Measurements from ENCODE around the gene USP34. TPM values are rescaled to one million over a fixed set of nuclear protein-coding genes. Genes with fewer than 3 reads are reported as not detected.

The USP34 gene
- total and polyA plus RNA-seq, 9 of the 15 experiments (the other 6 are each of a cell fraction or from before 2014, with no cell fraction given): 19.8 to 108 (median 67.8) TPM

GRCh38 chr2:61233581-61233980, 237.3 kb downstream of the USP34 start:
- no peak overlapping the region for H2AFZ ChIP-seq (ENCODE audit: low read depth, low read length)
- peaks cover 70% of the 10 kb centered on the region for H3K36me3 ChIP-seq (ENCODE audit: control insufficient read depth, insufficient read depth, low read length)
- BruUV-seq (replicated peaks): no TSS peak
- POLR2A ChIA-PET: interaction anchor here (0.7 kb wide), 1 partner anchor 31 kb away, joined by 3 read pairs; no protein-coding TSS in a partner anchor
- H3K9me1 ChIP-seq (ENCODE audit: control insufficient read depth, insufficient read depth, low read length): no peaks in the 10 kb centered on the region
- FAIRE-seq (no peak), ATAC-seq (0 out of 3 replicates have a peak, but pooled peaks have one; percentile 32), DNase-seq (ENCODE audit: extremely low read depth in 1 of 4, low spot score in 3 of 4) (no peak)
- in situ Hi-C loops (cut with MboI) (no loop called here), intact Hi-C loops (cut with micrococcal nuclease) (no loop called here)
- H3K4me3 ChIP-seq: no peak overlapping the region
- TF ChIP-seq KAT7 (CRISPR knock-in tag; IDR thresholded peaks at IDR 0.05; ENCODE audit: borderline replicate concordance): no peak
- TF ChIP-seq, protein P1, sequence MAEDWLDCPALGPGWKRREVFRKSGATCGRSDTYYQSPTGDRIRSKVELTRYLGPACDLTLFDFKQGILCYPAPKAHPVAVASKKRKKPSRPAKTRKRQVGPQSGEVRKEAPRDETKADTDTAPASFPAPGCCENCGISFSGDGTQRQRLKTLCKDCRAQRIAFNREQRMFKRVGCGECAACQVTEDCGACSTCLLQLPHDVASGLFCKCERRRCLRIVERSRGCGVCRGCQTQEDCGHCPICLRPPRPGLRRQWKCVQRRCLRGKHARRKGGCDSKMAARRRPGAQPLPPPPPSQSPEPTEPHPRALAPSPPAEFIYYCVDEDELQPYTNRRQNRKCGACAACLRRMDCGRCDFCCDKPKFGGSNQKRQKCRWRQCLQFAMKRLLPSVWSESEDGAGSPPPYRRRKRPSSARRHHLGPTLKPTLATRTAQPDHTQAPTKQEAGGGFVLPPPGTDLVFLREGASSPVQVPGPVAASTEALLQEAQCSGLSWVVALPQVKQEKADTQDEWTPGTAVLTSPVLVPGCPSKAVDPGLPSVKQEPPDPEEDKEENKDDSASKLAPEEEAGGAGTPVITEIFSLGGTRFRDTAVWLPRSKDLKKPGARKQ (CRISPR knock-in tag; IDR thresholded peaks at IDR 0.05): no peak
- TF ChIP-seq HDAC6 (IDR thresholded peaks at IDR 0.05; ENCODE audit: low read depth, low read length): no peak
- no peak for TF ChIP-seq PRMT5 (CRISPR knock-in tag; IDR thresholded peaks at IDR 0.05)
- TF ChIP-seq THRAP3 (IDR thresholded peaks at IDR 0.05; ENCODE audit: borderline replicate concordance): no peak
- TF ChIP-seq FUS (optimal IDR thresholded peaks at IDR 0.05; ENCODE audit: low read depth, low read length): no peak
- TF ChIP-seq ZNF354B (CRISPR knock-in tag; IDR thresholded peaks at IDR 0.05): no peak
- no peaks in the 10 kb centered on the region for H3K9me3 ChIP-seq (replicated peaks; ENCODE audit: control insufficient read depth, insufficient read depth, low read depth, low read length)
- no peak overlapping the region for H3K27ac ChIP-seq (ENCODE audit: extremely low read depth, low read depth, low read length)
- H3K9ac ChIP-seq (ENCODE audit: insufficient read depth in 1 of 2, low read depth in 2 of 2, low read length in 2 of 2): no peak overlapping the region
- no peaks in the 10 kb centered on the region for H3K27me3 ChIP-seq (ENCODE audit: control insufficient read depth in 2 of 2, insufficient read depth in 2 of 2, low read length in 2 of 2)
- H3K4me1 ChIP-seq (replicated peaks in 1 of 2; ENCODE audit: control insufficient read depth in 2 of 2, insufficient read depth in 2 of 2, low read length in 2 of 2): no peaks in the 10 kb centered on the region
- no peaks in the 10 kb centered on the region for H3K79me2 ChIP-seq (ENCODE audit: control insufficient read depth, insufficient read depth, low read length)
- CTCF ChIA-PET (ENCODE audit: low intra/inter-chr PET ratio): no interaction called here
- H4K20me1 ChIP-seq (replicated peaks; ENCODE audit: control insufficient read depth, insufficient read depth, low read length): no peaks in the 10 kb centered on the region
- no CpG with 5 or more reads among the region's 1 CpG for WGBS (ENCODE audit: insufficient coverage, low coverage, missing lambda C conversion rate)
- H3K4me2 ChIP-seq (ENCODE audit: insufficient read depth, low read length): no peak overlapping the region

Measured in K562 (cell line).